ACHN (cell line): ENCODE measurements around the gene RHOD.

Experiments used
- DNase-seq: peaks from one replicate; pipeline ENCODE4 v3.0.0-alpha.2; 2015
- in situ Hi-C: cut with HindIII; loops from 2 replicates; pipeline ENCODE4 v1.10.0; 2017; ENCODE audit warnings: low sequenced_read_pairs, low pct_ligation_motif_present, low pct_unique_long_range_greater_than_20kb

The RHOD gene

GRCh38 chr11:67054836-67055523 lies 1.7 kb upstream of the RHOD start:
- DNase-seq, result no peak
- in situ Hi-C loops, result no loop called here

GRCh38 chr11:67055812-67056211 lies 835 bp upstream of the RHOD start:
- DNase-seq, result no peak
- in situ Hi-C loops, result no loop called here

GRCh38 chr11:67057205-67057672 lies 592 bp downstream of the RHOD start:
- in situ Hi-C loops, result no loop called here
- DNase-seq, result no peak

GRCh38 chr11:67058506-67058905 lies 1.9 kb downstream of the RHOD start:
- in situ Hi-C loops, result no loop called here
- DNase-seq, result no peak

GRCh38 chr11:67059671-67060070 lies 3.0 kb downstream of the RHOD start:
- no peak for DNase-seq
- in situ Hi-C loops, result no loop called here

- in situ Hi-C loops, result no loop called here
Measured at GRCh38 chr11:67060111-67060522, 3.5 kb downstream of the RHOD start.

GRCh38 chr11:67062526-67063373 lies 6.1 kb downstream of the RHOD start:
- peak; percentile 42 for DNase-seq
- in situ Hi-C loops, result no loop called here

More at GRCh38 chr11:67060111-67060522, 3.5 kb downstream of the RHOD start:
- DNase-seq, result peak; percentile 27

- in situ Hi-C loops, result no loop called here
Measured at GRCh38 chr11:67066333-67066709, 9.7 kb downstream of the RHOD start.

GRCh38 chr11:67071420-67072284 lies 15.0 kb downstream of the RHOD start:
- in situ Hi-C loops, result no loop called here
- no peak for DNase-seq

More at GRCh38 chr11:67066333-67066709, 9.7 kb downstream of the RHOD start:
- no peak for DNase-seq

- in situ Hi-C loops, result no loop called here
- DNase-seq, result no peak
Measured at GRCh38 chr11:67072295-67072694, 15.6 kb downstream of the RHOD start.

GRCh38 chr11:67073908-67074307 lies 17.3 kb downstream of the RHOD start:
- no peak for DNase-seq
- in situ Hi-C loops, result no loop called here

GRCh38 chr11:67076202-67076601 lies 19.6 kb downstream of the RHOD start:
- in situ Hi-C loops, result no loop called here
- no peak for DNase-seq

- in situ Hi-C loops, result no loop called here
- no peak for DNase-seq
Measured at GRCh38 chr11:67079065-67079705, 22.5 kb downstream of the RHOD start.

- in situ Hi-C loops, result no loop called here
- DNase-seq, result no peak
Measured at GRCh38 chr11:67082071-67082791, 25.6 kb downstream of the RHOD start.

- in situ Hi-C loops, result no loop called here
Measured at GRCh38 chr11:67083786-67084366, 27.2 kb downstream of the RHOD start.

GRCh38 chr11:67085617-67086016 lies 29.0 kb downstream of the RHOD start:
- in situ Hi-C loops, result no loop called here

More at GRCh38 chr11:67083786-67084366, 27.2 kb downstream of the RHOD start:
- DNase-seq, result no peak

GRCh38 chr11:67090717-67091116 lies 34.1 kb downstream of the RHOD start:
- in situ Hi-C loops, result no loop called here
- DNase-seq, result no peak

More at GRCh38 chr11:67085617-67086016, 29.0 kb downstream of the RHOD start:
- DNase-seq, result no peak

- DNase-seq, result no peak
- in situ Hi-C loops, result no loop called here
Measured at GRCh38 chr11:67095214-67095507, 38.5 kb downstream of the RHOD start.
